Type B pancreatic cell (in vitro differentiated cells): ENCODE data around the gene ADGRL3. TPM values are rescaled to one million over a fixed set of nuclear protein-coding genes. Genes with fewer than 3 reads are reported as not detected.
A peak's percentile ranks its signal among the peaks of the same experiment; 100 is the strongest.

Experiments used
- DNase-seq: peaks from one replicate; pipeline ENCODE4 v3.0.0; 2021; ENCODE audit warnings: mixed read lengths; ENCODE audit not compliant: unreplicated experiment; ENCODE audit errors: extremely low spot score
- H3K27ac Mint-ChIP-seq: 2 replicates; pipeline ENCODE4 v1.8.0; 2021; ENCODE audit warnings: mild to moderate bottlenecking, mixed read lengths
- H3K27me3 Mint-ChIP-seq: 2 replicates; pipeline ENCODE4 v1.8.0; 2021; ENCODE audit warnings: mixed read lengths
- H3K36me3 Mint-ChIP-seq: 2 replicates; pipeline ENCODE4 v1.8.0; 2021; ENCODE audit warnings: mixed read lengths
- H3K4me1 Mint-ChIP-seq: one replicate; pipeline ENCODE4 v1.8.0; 2021; ENCODE audit warnings: mixed read lengths; ENCODE audit not compliant: unreplicated experiment
- H3K4me3 Mint-ChIP-seq: 2 replicates; pipeline ENCODE4 v1.8.0; 2021; ENCODE audit warnings: mild to moderate bottlenecking, mixed read lengths
- H3K9me3 Mint-ChIP-seq: 2 replicates; pipeline ENCODE4 v1.8.0; 2021; ENCODE audit warnings: mixed read lengths
- total RNA-seq: library from RNA; stranded (reverse); gene quantifications from 2 replicates; pipeline ENCODE4 v1.2.1, GENCODE V29; 2021; ENCODE audit warnings: low replicate concordance
- TF ChIP-seq, protein P1 (sequence below): fragments of 200-600 bp; sonication (generic); conservative IDR thresholded peaks from 2 replicates; pipeline ENCODE4 v1.5.0; 2021; ENCODE audit warnings: antibody characterized with exemption, mild to moderate bottlenecking

ADGRL3 gene
- total RNA-seq, 1 donor from 2014 or later, result 53.5 TPM

- TF ChIP-seq, protein P1, sequence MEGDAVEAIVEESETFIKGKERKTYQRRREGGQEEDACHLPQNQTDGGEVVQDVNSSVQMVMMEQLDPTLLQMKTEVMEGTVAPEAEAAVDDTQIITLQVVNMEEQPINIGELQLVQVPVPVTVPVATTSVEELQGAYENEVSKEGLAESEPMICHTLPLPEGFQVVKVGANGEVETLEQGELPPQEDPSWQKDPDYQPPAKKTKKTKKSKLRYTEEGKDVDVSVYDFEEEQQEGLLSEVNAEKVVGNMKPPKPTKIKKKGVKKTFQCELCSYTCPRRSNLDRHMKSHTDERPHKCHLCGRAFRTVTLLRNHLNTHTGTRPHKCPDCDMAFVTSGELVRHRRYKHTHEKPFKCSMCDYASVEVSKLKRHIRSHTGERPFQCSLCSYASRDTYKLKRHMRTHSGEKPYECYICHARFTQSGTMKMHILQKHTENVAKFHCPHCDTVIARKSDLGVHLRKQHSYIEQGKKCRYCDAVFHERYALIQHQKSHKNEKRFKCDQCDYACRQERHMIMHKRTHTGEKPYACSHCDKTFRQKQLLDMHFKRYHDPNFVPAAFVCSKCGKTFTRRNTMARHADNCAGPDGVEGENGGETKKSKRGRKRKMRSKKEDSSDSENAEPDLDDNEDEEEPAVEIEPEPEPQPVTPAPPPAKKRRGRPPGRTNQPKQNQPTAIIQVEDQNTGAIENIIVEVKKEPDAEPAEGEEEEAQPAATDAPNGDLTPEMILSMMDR, result no peak
- Mint-ChIP-seq H3K4me1 (peaks cover 6% of the 10 kb centered on the region), H3K9me3 (no peaks in the 10 kb centered on the region), H3K27ac (no peak overlapping the region), H3K36me3 (no peaks in the 10 kb centered on the region), H3K27me3 (no peaks in the 10 kb centered on the region), H3K4me3 (peak overlapping the region; percentile 3)
- DNase-seq, result no peak
Observed at GRCh38 chr4:61886131-61886530, 686.0 kb downstream of the ADGRL3 start.

DNA sequence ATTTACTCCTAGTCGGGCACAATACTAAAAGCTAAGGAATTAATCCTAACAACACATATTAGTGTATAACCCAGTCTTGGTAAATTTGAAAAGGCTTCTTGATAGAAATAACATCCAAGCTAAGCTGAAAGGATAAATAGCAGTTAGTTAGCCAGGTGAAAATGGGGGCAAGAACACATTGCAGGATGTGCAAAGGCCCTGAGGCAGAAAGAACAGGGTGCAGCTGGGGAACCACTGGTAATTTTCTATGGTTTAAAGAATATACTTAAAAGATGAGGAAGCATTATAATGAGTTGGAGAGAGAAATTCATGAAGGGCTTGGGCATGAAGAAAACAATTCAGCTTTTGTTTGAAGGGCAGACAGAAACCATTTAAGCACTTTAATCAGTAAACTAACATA, 689.0 kb downstream of the ADGRL3 start:
- Mint-ChIP-seq H3K36me3 (no peaks in the 10 kb centered on the region), H3K4me3 (no peak overlapping the region), H3K27me3 (no peaks in the 10 kb centered on the region), H3K4me1 (peaks cover 6% of the 10 kb centered on the region), H3K27ac (no peak overlapping the region), H3K9me3 (no peaks in the 10 kb centered on the region)
- DNase-seq, result no peak
- TF ChIP-seq, protein P1, result no peak

GRCh38 chr4:61890321-61890720, 690.2 kb downstream of the ADGRL3 start:
- TF ChIP-seq, protein P1, result no peak
- H3K36me3 Mint-ChIP-seq, result peaks cover 6% of the 10 kb centered on the region
- no peak for DNase-seq
- no peak overlapping the region for H3K27ac Mint-ChIP-seq
- no peak overlapping the region for H3K4me3 Mint-ChIP-seq
- H3K9me3 Mint-ChIP-seq, result no peaks in the 10 kb centered on the region
- peaks cover 6% of the 10 kb centered on the region for H3K4me1 Mint-ChIP-seq
- H3K27me3 Mint-ChIP-seq, result no peaks in the 10 kb centered on the region

DNA sequence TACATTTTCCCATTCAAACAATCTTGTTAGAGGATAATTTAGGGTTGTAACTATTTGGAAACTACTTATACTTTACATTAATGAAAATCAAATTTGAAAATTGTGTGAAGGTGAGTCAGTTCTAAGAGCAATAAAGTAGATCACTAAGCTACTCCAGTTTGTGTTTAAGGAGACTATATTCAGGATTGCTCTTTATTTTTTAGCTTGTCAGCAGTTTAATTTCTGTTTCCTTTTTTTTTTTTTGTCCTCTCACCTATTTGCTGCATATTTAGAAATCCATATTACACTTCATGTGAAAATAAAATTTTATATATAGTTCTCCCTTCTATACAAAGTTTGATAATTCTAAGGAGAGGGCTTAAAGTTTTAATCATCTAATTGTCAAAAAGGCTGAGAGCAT, 691.8 kb downstream of the ADGRL3 start:
- Mint-ChIP-seq H3K27me3 (no peaks in the 10 kb centered on the region), H3K4me1 (peaks cover 7% of the 10 kb centered on the region), H3K9me3 (no peaks in the 10 kb centered on the region), H3K27ac (no peak overlapping the region), H3K4me3 (no peak overlapping the region), H3K36me3 (peaks cover 11% of the 10 kb centered on the region)
- DNase-seq, result no peak
- TF ChIP-seq, protein P1, result no peak

GRCh38 chr4:61896634-61897033, 696.5 kb downstream of the ADGRL3 start:
- peaks cover 22% of the 10 kb centered on the region for H3K36me3 Mint-ChIP-seq
- no peak overlapping the region for H3K4me3 Mint-ChIP-seq
- TF ChIP-seq, protein P1, result no peak
- no peak for DNase-seq
- H3K27me3 Mint-ChIP-seq, result no peaks in the 10 kb centered on the region
- no peak overlapping the region for H3K27ac Mint-ChIP-seq
- peaks cover 7% of the 10 kb centered on the region for H3K4me1 Mint-ChIP-seq
- no peaks in the 10 kb centered on the region for H3K9me3 Mint-ChIP-seq

GRCh38 chr4:61909031-61909430, 708.9 kb downstream of the ADGRL3 start:
- Mint-ChIP-seq H3K4me3 (no peak overlapping the region), H3K36me3 (no peaks in the 10 kb centered on the region), H3K27me3 (no peaks in the 10 kb centered on the region), H3K9me3 (no peaks in the 10 kb centered on the region), H3K27ac (no peak overlapping the region), H3K4me1 (no peaks in the 10 kb centered on the region)
- TF ChIP-seq, protein P1, result no peak
- no peak for DNase-seq
